Measurements from ENCODE around the gene DRD2. TPM values are rescaled to one million over a fixed set of nuclear protein-coding genes. Genes with fewer than 3 reads are reported as not detected.

DRD2 gene
- total RNA-seq, 2 experiments from 2014 or later, result not detected

DNA sequence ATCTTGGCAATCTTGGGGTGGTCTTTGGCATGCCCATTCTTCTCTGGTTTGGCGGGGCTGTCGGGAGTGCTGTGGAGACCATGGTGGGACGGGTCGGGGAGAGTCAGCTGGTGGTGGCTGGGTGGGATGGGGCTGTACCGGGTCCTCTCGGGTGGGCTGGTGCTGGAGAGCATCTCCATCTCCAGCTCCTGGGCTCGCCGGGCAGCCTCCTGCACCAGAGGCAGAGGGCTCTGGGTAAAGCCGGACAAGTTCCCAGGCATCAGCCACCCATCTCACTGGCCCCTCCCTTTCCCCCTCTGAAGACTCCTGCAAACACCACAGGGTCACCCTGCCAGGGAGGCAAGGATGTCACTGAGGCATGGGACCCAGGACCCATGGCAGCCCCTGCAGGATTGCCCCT lies 62.5 kb downstream of the DRD2 start:
- ATAC-seq (ENCODE audit: poor library complexity) (no peak), DNase-seq (no peak)
- H3K36me3 ChIP-seq (ENCODE audit: insufficient read depth, low read length), result no peaks in the 10 kb centered on the region
- ChIA-PET CTCF (no interaction called here), POLR2A (no interaction called here)
- no peaks in the 10 kb centered on the region for H3K9me3 ChIP-seq (ENCODE audit: control insufficient read depth in 1 of 2, insufficient read depth in 1 of 2, low read length in 2 of 2)
- no peak overlapping the region for H3K27ac ChIP-seq (ENCODE audit: low read depth in 1 of 2, low read length in 2 of 2)
- peaks cover 6% of the 10 kb centered on the region for H3K27me3 Mint-ChIP-seq
- H3K27ac Mint-ChIP-seq, result no peak overlapping the region
- peaks cover 0 to 3% of the 10 kb centered on the region in 2 experiments for H3K27me3 ChIP-seq (ENCODE audit: control insufficient read depth in 1 of 2, insufficient read depth in 2 of 2, low read length in 2 of 2)
- TF ChIP-seq, protein P1, sequence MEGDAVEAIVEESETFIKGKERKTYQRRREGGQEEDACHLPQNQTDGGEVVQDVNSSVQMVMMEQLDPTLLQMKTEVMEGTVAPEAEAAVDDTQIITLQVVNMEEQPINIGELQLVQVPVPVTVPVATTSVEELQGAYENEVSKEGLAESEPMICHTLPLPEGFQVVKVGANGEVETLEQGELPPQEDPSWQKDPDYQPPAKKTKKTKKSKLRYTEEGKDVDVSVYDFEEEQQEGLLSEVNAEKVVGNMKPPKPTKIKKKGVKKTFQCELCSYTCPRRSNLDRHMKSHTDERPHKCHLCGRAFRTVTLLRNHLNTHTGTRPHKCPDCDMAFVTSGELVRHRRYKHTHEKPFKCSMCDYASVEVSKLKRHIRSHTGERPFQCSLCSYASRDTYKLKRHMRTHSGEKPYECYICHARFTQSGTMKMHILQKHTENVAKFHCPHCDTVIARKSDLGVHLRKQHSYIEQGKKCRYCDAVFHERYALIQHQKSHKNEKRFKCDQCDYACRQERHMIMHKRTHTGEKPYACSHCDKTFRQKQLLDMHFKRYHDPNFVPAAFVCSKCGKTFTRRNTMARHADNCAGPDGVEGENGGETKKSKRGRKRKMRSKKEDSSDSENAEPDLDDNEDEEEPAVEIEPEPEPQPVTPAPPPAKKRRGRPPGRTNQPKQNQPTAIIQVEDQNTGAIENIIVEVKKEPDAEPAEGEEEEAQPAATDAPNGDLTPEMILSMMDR (IDR thresholded peaks at IDR 0.05), result no peak
- no peak overlapping the region for H3K4me3 ChIP-seq (ENCODE audit: low read length)
- H3K36me3 Mint-ChIP-seq (ENCODE audit: low read depth), result no peaks in the 10 kb centered on the region
- intact Hi-C loops (cut with DNase I, micrococcal nuclease), result no loop called here
- H3K4me1 ChIP-seq (ENCODE audit: insufficient read depth, low read length), result no peaks in the 10 kb centered on the region
- no peaks in the 10 kb centered on the region for H3K9me3 Mint-ChIP-seq
- no peak overlapping the region for H3K4me3 Mint-ChIP-seq
- H3K4me1 Mint-ChIP-seq (ENCODE audit: low read depth), result no peaks in the 10 kb centered on the region

DNA sequence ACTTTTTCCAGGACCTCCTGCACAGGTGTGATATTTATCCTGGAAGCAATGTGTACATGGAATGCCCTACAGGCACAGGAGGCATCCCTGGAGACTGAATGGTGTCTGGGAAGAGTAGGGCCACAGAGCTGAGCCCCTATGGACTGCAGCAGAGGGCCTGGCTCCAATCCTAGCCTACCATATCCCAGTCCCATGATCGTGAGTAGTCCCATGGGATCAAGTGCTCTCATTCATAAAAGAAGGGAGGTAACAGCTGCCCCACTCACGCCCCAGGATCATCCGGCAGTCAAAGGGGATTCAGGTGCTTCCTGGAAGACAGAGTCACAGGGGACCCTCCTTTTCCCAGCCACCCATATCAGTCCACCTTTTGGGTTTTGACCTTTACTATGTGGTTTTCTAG lies 63.7 kb downstream of the DRD2 start:
- Mint-ChIP-seq H3K27ac (no peak overlapping the region), H3K4me3 (no peak overlapping the region), H3K27me3 (peaks cover 6% of the 10 kb centered on the region), H3K36me3 (ENCODE audit: low read depth) (no peaks in the 10 kb centered on the region), H3K4me1 (ENCODE audit: low read depth) (no peaks in the 10 kb centered on the region), H3K9me3 (no peaks in the 10 kb centered on the region)
- Histone ChIP-seq H3K36me3 (ENCODE audit: insufficient read depth, low read length) (no peaks in the 10 kb centered on the region), H3K27ac (ENCODE audit: low read depth in 1 of 2, low read length in 2 of 2) (no peak overlapping the region), H3K4me1 (ENCODE audit: insufficient read depth, low read length) (no peaks in the 10 kb centered on the region), H3K4me3 (ENCODE audit: low read length) (no peak overlapping the region), H3K27me3 (ENCODE audit: control insufficient read depth in 1 of 2, insufficient read depth in 2 of 2, low read length in 2 of 2) (peaks cover 0 to 3% of the 10 kb centered on the region in 2 experiments), H3K9me3 (ENCODE audit: control insufficient read depth in 1 of 2, insufficient read depth in 1 of 2, low read length in 2 of 2) (no peaks in the 10 kb centered on the region)
- intact Hi-C loops (cut with DNase I, micrococcal nuclease), result no loop called here
- DNase-seq, result no peak
- TF ChIP-seq, protein P1 (IDR thresholded peaks at IDR 0.05), result no peak
- no peak for ATAC-seq (ENCODE audit: poor library complexity)
- POLR2A ChIA-PET, result no interaction called here
- CTCF ChIA-PET, result no interaction called here

DNA sequence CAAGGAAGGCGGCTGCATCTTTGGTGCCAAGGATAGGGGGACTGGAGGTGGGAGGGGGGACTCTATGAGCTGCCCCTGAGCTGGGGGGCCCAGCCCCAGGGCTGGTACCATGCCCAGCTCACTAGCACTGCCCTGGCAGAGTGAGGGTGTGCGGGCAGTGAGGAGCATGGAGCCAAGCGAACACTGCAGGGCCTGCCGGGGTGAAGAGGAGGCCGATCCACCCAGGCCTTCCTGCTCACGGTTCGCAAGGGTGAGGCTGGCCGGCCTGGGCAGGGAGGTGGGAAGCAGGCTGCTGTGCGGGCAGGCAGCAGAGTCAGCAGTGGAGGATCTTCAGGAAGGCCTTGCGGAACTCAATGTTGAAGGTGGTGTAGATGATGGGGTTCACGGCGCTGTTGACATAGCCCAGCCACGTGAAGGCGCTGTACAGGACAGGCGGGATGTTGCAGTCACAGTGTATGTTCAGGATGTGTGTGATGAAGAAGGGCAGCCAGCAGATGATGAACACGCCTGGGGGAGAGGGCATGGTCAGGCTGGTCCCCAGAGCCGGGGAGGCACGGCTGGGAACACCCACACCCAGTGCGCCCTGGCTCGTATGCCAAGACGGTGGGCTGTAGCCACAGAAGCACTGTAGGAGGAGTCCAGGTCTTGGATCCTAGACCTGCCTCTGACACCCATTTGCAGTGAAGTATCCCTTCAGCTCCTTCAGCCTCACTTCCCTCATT lies 64.6 kb downstream of the DRD2 start:
- ATAC-seq (ENCODE audit: poor library complexity) (no peak), DNase-seq (no peak)
- Mint-ChIP-seq H3K4me3 (no peak overlapping the region), H3K27ac (no peak overlapping the region), H3K27me3 (peaks cover 4% of the 10 kb centered on the region), H3K9me3 (no peaks in the 10 kb centered on the region), H3K4me1 (ENCODE audit: low read depth) (no peaks in the 10 kb centered on the region), H3K36me3 (ENCODE audit: low read depth) (no peaks in the 10 kb centered on the region)
- CTCF ChIA-PET, result no interaction called here
- Histone ChIP-seq H3K27me3 (ENCODE audit: control insufficient read depth in 1 of 2, insufficient read depth in 2 of 2, low read length in 2 of 2) (peaks cover 0 to 3% of the 10 kb centered on the region in 2 experiments), H3K4me3 (ENCODE audit: low read length) (no peak overlapping the region), H3K9me3 (ENCODE audit: control insufficient read depth in 1 of 2, insufficient read depth in 1 of 2, low read length in 2 of 2) (no peaks in the 10 kb centered on the region), H3K27ac (ENCODE audit: low read depth in 1 of 2, low read length in 2 of 2) (no peak overlapping the region), H3K36me3 (ENCODE audit: insufficient read depth, low read length) (no peaks in the 10 kb centered on the region), H3K4me1 (ENCODE audit: insufficient read depth, low read length) (no peaks in the 10 kb centered on the region)
- intact Hi-C loops (cut with DNase I, micrococcal nuclease), result no loop called here
- POLR2A ChIA-PET, result no interaction called here
- TF ChIP-seq, protein P1 (IDR thresholded peaks at IDR 0.05), result no peak

Measured in CD4-positive, alpha-beta T cell (primary cell).